ENCODE measurements around the gene ZNF536. TPM values are rescaled to one million over a fixed set of nuclear protein-coding genes. Genes with fewer than 3 reads are reported as not detected.

The ZNF536 gene
- total and polyA plus RNA-seq, 3 donors from 2014 or later = 6.6 to 57.6 (median 35.1) TPM

DNA sequence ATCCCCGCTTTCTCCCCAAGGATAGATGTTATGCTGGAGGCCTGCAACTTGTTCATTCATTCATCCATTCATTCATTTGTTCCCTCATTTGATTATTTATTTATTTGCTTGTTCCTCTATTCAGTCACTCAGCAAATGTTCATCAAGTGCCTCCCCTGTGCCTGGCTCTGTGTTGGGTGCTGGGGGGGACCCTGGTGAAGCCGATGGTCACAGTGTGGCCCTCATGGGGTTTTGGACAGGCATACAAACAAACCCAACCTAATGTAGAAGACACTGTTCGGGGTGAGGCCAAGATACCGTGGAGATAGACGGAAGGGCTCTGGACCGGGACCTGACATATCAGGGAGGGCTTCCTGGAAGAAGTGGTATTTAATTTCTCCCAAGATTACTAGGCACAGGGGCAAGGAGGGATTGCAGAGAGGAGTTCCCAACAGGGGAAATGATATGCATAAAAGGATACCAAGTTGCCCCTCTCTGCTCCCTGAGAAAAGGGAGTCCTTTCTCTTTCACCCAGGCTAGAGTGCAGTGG lies 58.1 kb downstream of the ZNF536 start:
- H3K9me3 ChIP-seq = no peaks in the 10 kb centered on the region
- no peak for TF ChIP-seq POLR2A (IDR thresholded peaks at IDR 0.05)
- 94 to 96% methylated on average over 6 of the region's 6 CpGs for WGBS, 2 donors
- H3K4me3 ChIP-seq = no peak overlapping the region
- H3K27ac ChIP-seq = no peak overlapping the region
- no peaks in the 10 kb centered on the region for H3K27me3 ChIP-seq
- intact Hi-C loops (cut with DNase I; ENCODE audit: low total_unique reads) = no loop called here
- DNase-seq = no peak
- no peaks in the 10 kb centered on the region for H3K36me3 ChIP-seq (ENCODE audit: low read depth, missing control alignments)
- no peaks in the 10 kb centered on the region for H3K4me1 ChIP-seq

DNA sequence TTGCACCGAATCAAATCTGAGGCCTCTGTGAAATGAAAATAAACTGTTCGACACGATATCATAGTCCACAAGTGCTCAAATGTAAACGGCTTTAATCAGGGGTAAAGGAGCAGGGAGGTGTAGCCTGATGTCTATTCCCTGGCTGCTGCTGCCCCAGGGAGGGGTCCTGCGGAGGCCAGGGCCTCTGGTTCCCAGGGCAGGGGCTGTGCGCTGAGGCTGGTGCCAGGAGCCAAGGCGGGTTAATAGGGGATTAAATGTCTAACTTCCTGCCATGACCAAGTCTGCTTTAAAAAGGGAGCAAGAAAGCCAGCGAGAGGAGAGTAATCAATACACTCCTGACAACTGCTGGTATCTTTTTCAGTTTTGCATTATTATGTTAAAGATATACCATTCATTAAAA lies 59.4 kb downstream of the ZNF536 start:
- Histone ChIP-seq H3K36me3 (ENCODE audit: low read depth, missing control alignments) (no peaks in the 10 kb centered on the region), H3K27ac (no peak overlapping the region), H3K9me3 (no peaks in the 10 kb centered on the region), H3K4me3 (no peak overlapping the region), H3K4me1 (no peaks in the 10 kb centered on the region), H3K27me3 (no peaks in the 10 kb centered on the region)
- DNase-seq = no peak
- TF ChIP-seq CTCF (IDR thresholded peaks at IDR 0.05) (no peak), POLR2A (IDR thresholded peaks at IDR 0.05) (no peak)
- 87% methylated on average over 8 of the region's 8 CpGs for WGBS, 2 donors
- intact Hi-C loops (cut with DNase I; ENCODE audit: low total_unique reads) = no loop called here

GRCh38 chr19:30434797-30435594 lies 62.8 kb downstream of the ZNF536 start:
- Histone ChIP-seq H3K27me3 (no peaks in the 10 kb centered on the region), H3K27ac (no peak overlapping the region), H3K36me3 (ENCODE audit: low read depth, missing control alignments) (no peaks in the 10 kb centered on the region), H3K4me3 (no peak overlapping the region), H3K4me1 (no peaks in the 10 kb centered on the region), H3K9me3 (no peaks in the 10 kb centered on the region)
- WGBS, 2 donors = 92 to 93% methylated on average over 4 of the region's 4 CpGs
- no peak for TF ChIP-seq CTCF (IDR thresholded peaks at IDR 0.05)
- no peak for TF ChIP-seq POLR2A (IDR thresholded peaks at IDR 0.05)
- DNase-seq = no peak
- intact Hi-C loops (cut with DNase I; ENCODE audit: low total_unique reads) = no loop called here

DNA sequence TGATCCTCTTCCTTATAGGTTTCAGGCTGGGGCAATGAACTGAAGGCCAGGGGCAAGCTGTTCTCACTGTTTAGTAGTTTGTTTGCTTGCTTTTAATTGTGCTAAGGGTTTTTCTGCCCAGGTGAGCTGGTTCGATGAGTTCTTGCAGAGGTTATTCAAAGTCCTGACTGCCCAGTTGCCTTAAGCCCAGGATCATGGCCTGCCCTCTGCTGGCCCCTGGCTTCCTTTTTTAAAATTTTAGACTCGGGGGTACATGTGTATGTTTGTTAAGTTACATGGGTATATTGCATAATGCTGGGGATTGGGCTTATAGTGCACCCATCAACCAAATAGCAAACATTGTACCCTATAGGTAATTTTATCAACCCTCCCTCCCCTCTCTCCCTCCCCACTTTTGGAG lies 65.7 kb downstream of the ZNF536 start:
- DNase-seq = no peak
- TF ChIP-seq CTCF (IDR thresholded peaks at IDR 0.05) (no peak), POLR2A (IDR thresholded peaks at IDR 0.05) (no peak)
- H3K4me3 ChIP-seq = no peak overlapping the region
- intact Hi-C loops (cut with DNase I; ENCODE audit: low total_unique reads) = no loop called here
- no peaks in the 10 kb centered on the region for H3K36me3 ChIP-seq (ENCODE audit: low read depth, missing control alignments)
- no peaks in the 10 kb centered on the region for H3K27me3 ChIP-seq
- H3K4me1 ChIP-seq = no peaks in the 10 kb centered on the region
- H3K9me3 ChIP-seq = no peaks in the 10 kb centered on the region
- 69 to 80% methylated on average over 2 of the region's 2 CpGs for WGBS, 2 donors
- no peak overlapping the region for H3K27ac ChIP-seq

- H3K27ac ChIP-seq = no peak overlapping the region
- WGBS, 2 donors = 56 to 58% methylated on average over 2 to 12 of the region's 12 CpGs
- no peaks in the 10 kb centered on the region for H3K4me1 ChIP-seq
- H3K36me3 ChIP-seq (ENCODE audit: low read depth, missing control alignments) = no peaks in the 10 kb centered on the region
- DNase-seq = no peak
- H3K9me3 ChIP-seq = no peaks in the 10 kb centered on the region
- H3K4me3 ChIP-seq = no peak overlapping the region
- H3K27me3 ChIP-seq = no peaks in the 10 kb centered on the region
- no peak for TF ChIP-seq POLR2A (IDR thresholded peaks at IDR 0.05)
- TF ChIP-seq CTCF (IDR thresholded peaks at IDR 0.05) = no peak
- intact Hi-C loops (cut with DNase I; ENCODE audit: low total_unique reads) = no loop called here
These were observed 67.1 kb downstream of the ZNF536 start for GRCh38 chr19:30439310-30439709.
